ENCODE results near the gene DBH.

GRCh38 chr9:133634081-133634691 lies 2.0 kb upstream of the DBH start:
- TF ChIP-seq POLR2A (IDR thresholded peaks at IDR 0.05) (no peak), CTCF (IDR thresholded peaks at IDR 0.05) (no peak)
